BLaER1 (cell line): ENCODE measurements around the gene DRC7.
"Not testable (repeated sequence)": the region's sequence is repeated elsewhere in the genome, so short reads cannot be mapped to it uniquely, and the experiment has no call there.

ENCODE experiments used
- H3K27ac ChIP-seq: shearing (Covaris generic); formaldehyde crosslinking; 2 replicates; pipeline ENCODE4 v1.8.1; 2022
- H3K27me3 ChIP-seq: shearing (Covaris generic); formaldehyde crosslinking; 2 replicates; pipeline ENCODE4 v1.8.1; 2022
- H3K36me3 ChIP-seq: shearing (Covaris generic); formaldehyde crosslinking; 2 replicates; pipeline ENCODE4 v1.8.1; 2022
- H3K4me1 ChIP-seq: shearing (Covaris generic); formaldehyde crosslinking; 2 replicates; pipeline ENCODE4 v1.8.1; 2022
- H3K4me2 ChIP-seq: shearing (Covaris generic); formaldehyde crosslinking; 2 replicates; pipeline ENCODE4 v1.8.1; 2022
- H3K4me3 ChIP-seq: shearing (Covaris generic); formaldehyde crosslinking; 2 replicates; pipeline ENCODE4 v1.8.1; 2022
- H3K9ac ChIP-seq: shearing (Covaris generic); formaldehyde crosslinking; 2 replicates; pipeline ENCODE4 v1.8.1; 2022
- H3K9me3 ChIP-seq: shearing (Covaris generic); formaldehyde crosslinking; 2 replicates; pipeline ENCODE4 v1.8.1; 2022
- H4K20me1 ChIP-seq: shearing (Covaris generic); formaldehyde crosslinking; 2 replicates; pipeline ENCODE4 v1.8.1; 2022
- Cebpa-rat ChIP-seq: shearing (Covaris generic); IDR thresholded peaks from 2 replicates; pipeline ENCODE4 v1.8.1; 2022

DRC7 gene

DNA sequence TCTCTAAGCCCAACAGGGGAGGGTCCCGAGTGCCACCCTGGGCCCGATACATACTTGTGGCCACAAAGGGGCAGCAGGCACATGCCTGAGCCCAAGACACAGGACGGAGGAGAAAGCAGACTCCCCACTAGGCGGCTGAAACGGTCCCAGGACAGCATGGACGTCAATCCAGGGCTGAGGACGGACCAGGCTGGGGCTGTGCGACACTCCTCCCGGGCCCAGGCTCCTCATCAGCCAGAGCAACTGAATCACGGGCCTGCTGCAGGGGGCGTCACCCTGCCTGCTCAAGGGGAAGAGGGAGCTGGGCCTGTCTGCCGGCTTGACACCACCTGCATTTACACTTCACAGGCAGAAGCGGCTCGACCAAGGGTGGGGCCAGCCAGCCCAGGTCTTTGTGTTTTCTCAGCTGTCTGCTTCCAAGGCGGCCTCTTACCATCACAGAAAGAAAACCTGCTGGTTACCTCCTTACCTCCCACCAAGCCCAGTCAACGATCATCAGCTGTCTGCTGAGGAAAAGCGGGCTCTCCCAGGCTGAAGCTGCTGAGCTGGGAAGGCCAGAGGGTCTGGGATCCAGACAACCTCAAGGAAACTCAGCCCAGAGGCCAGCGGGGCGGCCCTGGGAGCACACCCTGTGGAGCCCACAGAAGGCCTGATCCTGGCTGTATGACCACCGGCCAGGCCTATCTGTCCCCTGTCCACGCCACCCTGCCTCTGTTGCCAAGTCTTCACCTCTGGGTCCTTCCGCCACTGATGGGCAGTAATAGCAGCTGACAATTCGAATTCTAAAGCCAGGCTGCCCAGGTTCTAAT, 81.3 kb downstream of the DRC7 start:
- H3K9me3 ChIP-seq = no peaks in the 10 kb centered on the region
- H3K36me3 ChIP-seq = peaks cover 6% of the 10 kb centered on the region; the same call in 1 of the 2 replicates
- H4K20me1 ChIP-seq = no peaks in the 10 kb centered on the region
- H3K27ac ChIP-seq = peak overlapping the region; percentile 18; the same call in 1 of the 2 replicates
- H3K4me2 ChIP-seq = no peak overlapping the region
- H3K27me3 ChIP-seq = no peaks in the 10 kb centered on the region
- H3K4me3 ChIP-seq = no peak overlapping the region
- TF ChIP-seq Cebpa-rat = no peak
- peaks cover 8% of the 10 kb centered on the region for H3K4me1 ChIP-seq
- no peak overlapping the region for H3K9ac ChIP-seq

DNA sequence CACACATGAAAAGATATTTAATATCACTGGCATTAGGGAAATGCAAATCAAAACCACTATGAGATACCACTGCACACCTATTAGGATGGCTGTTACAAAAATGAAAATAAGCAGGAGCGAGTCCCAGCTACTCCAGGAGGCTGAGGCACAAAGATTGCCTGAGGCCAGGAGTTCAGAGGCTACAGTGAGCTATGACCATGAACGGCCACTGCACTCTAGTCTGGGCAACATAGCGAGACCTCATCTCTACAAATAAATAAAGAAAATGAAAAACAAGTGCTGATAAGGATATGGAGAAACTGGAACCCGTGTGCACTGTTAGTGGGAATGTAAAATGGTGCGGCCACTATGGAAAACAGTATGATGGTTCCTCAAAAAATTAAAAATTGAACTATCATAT, 84.1 kb downstream of the DRC7 start:
- no peaks in the 10 kb centered on the region for H3K4me1 ChIP-seq
- H3K36me3 ChIP-seq = no peaks in the 10 kb centered on the region
- no peaks in the 10 kb centered on the region for H3K27me3 ChIP-seq
- no peak overlapping the region for H3K27ac ChIP-seq
- no peaks in the 10 kb centered on the region for H4K20me1 ChIP-seq
- H3K4me3 ChIP-seq = no peak overlapping the region
- H3K9ac ChIP-seq = no peak overlapping the region
- no peak for TF ChIP-seq Cebpa-rat
- H3K9me3 ChIP-seq = no peaks in the 10 kb centered on the region
- no peak overlapping the region for H3K4me2 ChIP-seq

DNA sequence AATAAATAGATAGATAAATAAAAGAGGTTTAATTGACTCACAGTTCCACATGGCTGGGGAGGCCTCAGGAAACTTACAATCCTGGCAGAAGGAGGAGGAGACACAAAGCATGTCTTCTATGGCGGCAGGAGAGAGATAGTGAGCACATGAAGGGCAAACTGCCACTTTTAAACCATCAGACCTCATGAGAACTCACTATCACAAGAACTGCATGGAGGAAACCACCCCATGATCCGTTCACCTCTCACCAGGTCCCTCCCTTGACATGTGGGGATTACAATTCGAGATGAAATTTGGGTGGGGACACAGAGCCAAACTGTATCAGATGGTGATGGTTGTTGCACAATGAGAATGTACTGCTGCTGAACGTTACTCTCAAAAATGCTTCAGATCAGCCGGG, 85.2 kb downstream of the DRC7 start:
- not testable (repeated sequence) for H3K4me1 ChIP-seq, H3K9me3 ChIP-seq, H3K4me3 ChIP-seq, H4K20me1 ChIP-seq, H3K4me2 ChIP-seq, H3K27ac ChIP-seq, H3K27me3 ChIP-seq, H3K9ac ChIP-seq, H3K36me3 ChIP-seq

DNA sequence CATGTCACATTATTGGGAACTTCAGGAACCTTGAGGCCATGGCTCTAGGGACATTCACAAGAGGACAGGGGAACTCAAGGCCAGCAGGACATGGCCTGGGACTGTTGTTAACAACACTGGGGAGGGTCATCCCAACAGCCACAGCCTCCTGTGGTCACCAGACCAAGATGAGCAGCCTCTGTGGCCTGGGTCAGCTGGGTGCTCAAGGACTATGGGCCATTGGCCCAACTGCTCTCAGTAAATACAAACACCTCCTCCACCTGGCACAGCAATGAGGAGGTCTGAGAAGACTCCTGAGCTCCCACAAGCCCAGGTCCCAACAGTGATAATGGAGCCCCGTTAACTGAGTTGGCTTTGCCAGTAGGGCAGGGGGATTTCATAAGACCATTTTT, 86.7 kb downstream of the DRC7 start:
- H3K4me2 ChIP-seq = no peak overlapping the region
- H3K9ac ChIP-seq = no peak overlapping the region
- H3K27ac ChIP-seq = no peak overlapping the region
- TF ChIP-seq Cebpa-rat = no peak
- H4K20me1 ChIP-seq = no peaks in the 10 kb centered on the region
- H3K27me3 ChIP-seq = no peaks in the 10 kb centered on the region
- H3K36me3 ChIP-seq = no peaks in the 10 kb centered on the region
- no peaks in the 10 kb centered on the region for H3K9me3 ChIP-seq
- H3K4me1 ChIP-seq = no peaks in the 10 kb centered on the region
- no peak overlapping the region for H3K4me3 ChIP-seq
